A673 (cell line): Measurements from ENCODE around the gene ME3. TPM values are rescaled to one million over a fixed set of nuclear protein-coding genes. Genes with fewer than 3 reads are reported as not detected.

Source experiments
- BruUV-seq: library from RNA; stranded (reverse); fragments of 400-500 nt; replicated peaks from 2 replicates; lab custom pipeline; 2021; lab: Mats Ljungman, UMichigan
- CTCF ChIA-PET: fragments of 300-600 bp; sonication (Branson Sonifier 250); formaldehyde crosslinking; loops from one replicate; lab custom pipeline; 2022; ENCODE audit warnings: antibody characterized with exemption; lab: Charles Lee
- POLR2A ChIA-PET: fragments of 300-600 bp; sonication (Branson Sonifier 250); formaldehyde crosslinking; loops from one replicate; lab custom pipeline; 2022; ENCODE audit warnings: antibody characterized with exemption; ENCODE audit not compliant: low non-redundant PET; lab: Charles Lee
- DNase-seq: peaks from one replicate; pipeline ENCODE4 v3.0.0-alpha.2; 2015; ENCODE audit warnings: low spot score
- H3K27ac ChIP-seq: fragments of 200-600 bp; sonication (generic); 2 replicates; pipeline ENCODE4 v1.5.1; 2016; ENCODE audit warnings: mixed run types, low read depth, mild to moderate bottlenecking, mixed read lengths, antibody characterized with exemption, low read length; ENCODE audit not compliant: poor library complexity, severe bottlenecking
- H3K27me3 ChIP-seq: fragments of 200-600 bp; sonication (generic); replicated peaks from 2 replicates; pipeline ENCODE4 v1.6.1; 2017; ENCODE audit warnings: mixed run types, low read depth, mild to moderate bottlenecking, mixed read lengths, antibody characterized with exemption, low read length; ENCODE audit not compliant: insufficient read depth, poor library complexity
- H3K36me3 ChIP-seq: fragments of 200-600 bp; sonication (generic); 2 replicates; pipeline ENCODE4 v1.6.1; 2016; ENCODE audit warnings: mixed run types, mild to moderate bottlenecking, mixed read lengths, antibody characterized with exemption, low read length; ENCODE audit not compliant: insufficient read depth, poor library complexity, severe bottlenecking
- H3K4me1 ChIP-seq: fragments of 200-600 bp; sonication (generic); 2 replicates; pipeline ENCODE4 v1.6.1; 2017; ENCODE audit warnings: mixed run types, mild to moderate bottlenecking, mixed read lengths, antibody characterized with exemption, low read length; ENCODE audit not compliant: insufficient read depth, poor library complexity, severe bottlenecking
- H3K4me3 ChIP-seq: fragments of 200-600 bp; sonication (generic); 2 replicates; pipeline ENCODE4 v1.5.1; 2016; ENCODE audit warnings: low read depth, mixed run types, mild to moderate bottlenecking, mixed read lengths, low read length; ENCODE audit not compliant: poor library complexity, severe bottlenecking
- H3K9me3 ChIP-seq: fragments of 200-600 bp; sonication (generic); 2 replicates; pipeline ENCODE4 v1.6.1; 2016; ENCODE audit warnings: mixed run types, low read depth, mild to moderate bottlenecking, mixed read lengths, antibody characterized with exemption, low read length; ENCODE audit not compliant: poor library complexity, severe bottlenecking
- CTCF ChIP-seq: fragments of 300-800, 200-600 bp; sonication (generic); conservative IDR thresholded peaks from 2 replicates; pipeline ENCODE4 v1.5.1; 2017; ENCODE audit warnings: low read depth, mild to moderate bottlenecking, antibody characterized with exemption, low read length, moderate library complexity, mixed read lengths
- EZH2 ChIP-seq: fragments of 200-600 bp; sonication (generic); IDR thresholded peaks from 2 replicates; pipeline ENCODE4 v1.6.1; 2017; ENCODE audit warnings: borderline replicate concordance, low read depth, mild to moderate bottlenecking, mixed read lengths, antibody characterized with exemption, low read length; ENCODE audit not compliant: poor library complexity, severe bottlenecking
- intact Hi-C: fragments of 100-400 bp; cut with micrococcal nuclease; formaldehyde crosslinking; loops from one replicate; pipeline ENCODE4 v1.10.0; 2022; ENCODE audit not compliant: unreplicated experiment
- total RNA-seq: library from RNA; stranded (reverse); gene quantifications from 2 replicates; pipeline ENCODE4 v1.2.3, GENCODE V29; 2021

ME3 gene
- total RNA-seq, 1 experiment from 2014 or later = 7.6 TPM

GRCh38 chr11:86589856-86590589 is 82.4 kb downstream of the ME3 start:
- no peaks in the 10 kb centered on the region for H3K36me3 ChIP-seq
- CTCF ChIA-PET = interaction anchor here (0.8 kb wide), 1 partner anchor 18 kb away, joined by 4 read pairs; no protein-coding TSS in a partner anchor
- TF ChIP-seq EZH2 = no peak

GRCh38 chr11:86589204-86589603 is 83.2 kb downstream of the ME3 start:
- Histone ChIP-seq H3K4me3 (no peak overlapping the region), H3K27me3 (no peaks in the 10 kb centered on the region), H3K36me3 (no peaks in the 10 kb centered on the region), H3K27ac (no peak overlapping the region), H3K4me1 (peaks cover 12% of the 10 kb centered on the region), H3K9me3 (no peaks in the 10 kb centered on the region)
- POLR2A ChIA-PET = no interaction called here
- DNase-seq = no peak
- TF ChIP-seq CTCF (no peak), EZH2 (no peak)
- CTCF ChIA-PET = no interaction called here
- BruUV-seq = no TSS peak
- intact Hi-C loops = no loop called here

More at GRCh38 chr11:86589856-86590589, 82.4 kb downstream of the ME3 start:
- Histone ChIP-seq H3K4me3 (no peak overlapping the region), H3K9me3 (no peaks in the 10 kb centered on the region), H3K27me3 (no peaks in the 10 kb centered on the region), H3K4me1 (peaks cover 12% of the 10 kb centered on the region), H3K27ac (no peak overlapping the region)
- intact Hi-C loops = no loop called here
- no peak for DNase-seq
- no TSS peak for BruUV-seq
- POLR2A ChIA-PET = no interaction called here

GRCh38 chr11:86588566-86589090 is 83.8 kb downstream of the ME3 start:
- DNase-seq = peak; percentile 30
- Histone ChIP-seq H3K27me3 (no peaks in the 10 kb centered on the region), H3K4me1 (peaks cover 12% of the 10 kb centered on the region), H3K27ac (no peak overlapping the region), H3K4me3 (no peak overlapping the region), H3K9me3 (no peaks in the 10 kb centered on the region), H3K36me3 (no peaks in the 10 kb centered on the region)
- no peak for TF ChIP-seq CTCF
- TF ChIP-seq EZH2 = no peak
- intact Hi-C loops = no loop called here
- ChIA-PET POLR2A (no interaction called here), CTCF (no interaction called here)
- BruUV-seq = no TSS peak
